WTC11 (cell line): Measurements from ENCODE around the gene KSR1.

Experiments
- ATF2 ChIP-seq: sonication (generic); formaldehyde crosslinking; IDR thresholded peaks from 2 replicates; pipeline ENCODE4 v1.8.1; 2022; ENCODE audit warnings: low read depth, missing genetic modification reagents, borderline replicate concordance
- ATF3 ChIP-seq: sonication (generic); formaldehyde crosslinking; conservative IDR thresholded peaks from 2 replicates; pipeline ENCODE4 v1.8.1; 2022; ENCODE audit warnings: mild to moderate bottlenecking, missing genetic modification reagents
- CTCF ChIP-seq: fragments of 200-600 bp; IDR thresholded peaks from 2 replicates; pipeline ENCODE4 v1.8.0; 2022; ENCODE audit warnings: antibody characterized with exemption
- MYBL2 ChIP-seq: sonication (generic); formaldehyde crosslinking; IDR thresholded peaks from 2 replicates; pipeline ENCODE4 v1.8.1; 2023; ENCODE audit warnings: mild to moderate bottlenecking, moderate library complexity, missing genetic modification reagents
- NFYB ChIP-seq: sonication (generic); formaldehyde crosslinking; conservative IDR thresholded peaks from 2 replicates; pipeline ENCODE4 v1.8.0; 2022; ENCODE audit warnings: low read depth, missing genetic modification reagents
- PRRX2 ChIP-seq: fragments of 250-450 bp; sonication (Bioruptor Pico); IDR thresholded peaks from 2 replicates; pipeline ENCODE4 v1.8.0; 2021; ENCODE audit warnings: mild to moderate bottlenecking
- RELA ChIP-seq: sonication (generic); formaldehyde crosslinking; IDR thresholded peaks from 2 replicates; pipeline ENCODE4 v1.8.1; 2022; ENCODE audit warnings: missing genetic modification reagents, mild to moderate bottlenecking, borderline replicate concordance
- ZNF121 ChIP-seq: sonication (generic); formaldehyde crosslinking; IDR thresholded peaks from 2 replicates; pipeline ENCODE4 v1.8.0; 2023; ENCODE audit warnings: missing genetic modification reagents

DNA sequence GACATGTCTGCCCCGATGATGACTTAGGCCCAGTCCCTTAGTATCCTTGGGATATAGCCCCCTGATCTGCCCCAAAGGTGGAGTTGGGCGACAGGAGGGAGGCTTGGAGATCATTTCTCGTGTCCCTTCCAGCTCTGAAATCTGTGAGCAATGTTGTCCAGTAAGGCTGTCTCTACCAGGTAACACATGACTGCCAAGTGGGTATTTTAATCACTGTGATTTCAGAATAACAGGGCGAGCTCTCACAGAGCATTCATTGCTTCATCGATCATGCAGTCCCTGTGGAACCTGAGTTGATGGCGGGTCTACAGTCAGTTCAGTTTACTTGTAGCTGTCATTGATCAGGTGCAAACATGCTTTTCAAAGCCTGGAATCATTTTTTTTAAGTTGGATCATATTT is 39.2 kb downstream of the KSR1 start:
- TF ChIP-seq CTCF: no peak
- TF ChIP-seq NFYB (CRISPR knock-in tag): no peak
- no peak for TF ChIP-seq RELA
- TF ChIP-seq ATF3 (CRISPR knock-in tag): no peak
- TF ChIP-seq ATF2 (CRISPR knock-in tag): no peak
- no peak for TF ChIP-seq PRRX2 (CRISPR knock-in tag)
- TF ChIP-seq MYBL2 (CRISPR knock-in tag): no peak
- TF ChIP-seq ZNF121 (CRISPR knock-in tag): no peak
